ENCODE data around the gene NAGK. TPM values are rescaled to one million over a fixed set of nuclear protein-coding genes. Genes with fewer than 3 reads are reported as not detected.
A peak's percentile ranks its signal among the peaks of the same experiment; 100 is the strongest.
"Not testable (repeated sequence)": the region's sequence is repeated elsewhere in the genome, so short reads cannot be mapped to it uniquely, and the experiment has no call there.

NAGK gene
- total RNA-seq, 2 experiments from 2014 or later: 97.8 to 211 TPM

DNA sequence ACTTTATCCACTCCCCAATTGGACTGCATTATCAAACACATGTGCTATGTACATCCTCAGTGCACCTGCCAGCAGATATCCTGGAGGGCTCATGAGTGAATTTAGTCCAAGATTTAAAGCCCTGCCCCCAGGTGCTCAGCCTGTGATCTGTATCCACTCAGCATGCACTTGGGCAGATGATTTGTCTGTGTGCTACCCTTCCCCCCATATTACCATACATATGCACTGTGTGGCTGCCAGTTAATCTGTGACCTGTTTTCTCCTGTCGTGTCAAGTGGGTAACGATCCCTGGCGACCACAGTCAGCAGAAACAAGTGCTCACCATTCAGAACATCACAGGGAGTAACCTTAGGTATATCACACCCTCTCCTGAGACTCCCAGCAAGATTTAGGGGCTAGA lies 10.2 kb downstream of the NAGK start:
- TF ChIP-seq CTCF (conservative IDR thresholded peaks at IDR 0.05; ENCODE audit: low read length) (no peak), EZH2phosphoT487 (IDR thresholded peaks at IDR 0.05; ENCODE audit: borderline replicate concordance, low read depth, low read length) (no peak)

GRCh38 chr2:71082402-71083252 lies 14.2 kb downstream of the NAGK start:
- Histone ChIP-seq H3K79me2 (ENCODE audit: insufficient read depth, low read depth, low read length) (no peaks in the 10 kb centered on the region), H3K4me1 (ENCODE audit: insufficient read depth, low read length, poor library complexity, severe bottlenecking) (no peaks in the 10 kb centered on the region), H3K4me3 (ENCODE audit: low read depth, low read length, poor library complexity, severe bottlenecking) (no peak overlapping the region), H4K20me1 (ENCODE audit: insufficient read depth, low read length) (no peaks in the 10 kb centered on the region), H3K4me2 (ENCODE audit: low read length) (no peak overlapping the region), H2AFZ (ENCODE audit: low read length) (no peak overlapping the region), H3K36me3 (ENCODE audit: insufficient read depth, low read length) (peaks cover 24% of the 10 kb centered on the region), H3K9me3 (ENCODE audit: low read length) (no peaks in the 10 kb centered on the region), H3K27ac (ENCODE audit: low read depth, low read length, poor library complexity, severe bottlenecking) (no peak overlapping the region), H3K9me2 (ENCODE audit: insufficient read depth, low read length) (no peaks in the 10 kb centered on the region)
- ChIA-PET CTCF (ENCODE audit: unreplicated experiment) (no interaction called here), POLR2A (interaction anchor here (0.7 kb wide), 1 partner anchor 18 kb away, joined by 4 read pairs; no protein-coding TSS in a partner anchor)
- BruUV-seq (replicated peaks): TSS peak; percentile 27
- no peak for DNase-seq (ENCODE audit: low spot score)
- TF ChIP-seq CTCF (conservative IDR thresholded peaks at IDR 0.05; ENCODE audit: low read length) (no peak), EZH2phosphoT487 (IDR thresholded peaks at IDR 0.05; ENCODE audit: borderline replicate concordance, low read depth, low read length) (no peak)
- intact Hi-C loops (cut with micrococcal nuclease; ENCODE audit: unreplicated experiment): loop anchor here (1.0 kb wide), 1 partner anchor 45 kb away; no protein-coding TSS in a partner anchor

More for the DNA sequence above, 10.2 kb downstream of the NAGK start:
- Histone ChIP-seq H3K4me1 (ENCODE audit: insufficient read depth, low read length, poor library complexity, severe bottlenecking) (no peaks in the 10 kb centered on the region), H3K27ac (ENCODE audit: low read depth, low read length, poor library complexity, severe bottlenecking) (no peak overlapping the region), H3K4me3 (ENCODE audit: low read depth, low read length, poor library complexity, severe bottlenecking) (no peak overlapping the region), H3K9me2 (ENCODE audit: insufficient read depth, low read length) (no peaks in the 10 kb centered on the region), H3K9me3 (ENCODE audit: low read length) (no peaks in the 10 kb centered on the region), H4K20me1 (ENCODE audit: insufficient read depth, low read length) (no peaks in the 10 kb centered on the region), H3K4me2 (ENCODE audit: low read length) (no peak overlapping the region), H3K36me3 (ENCODE audit: insufficient read depth, low read length) (peaks cover 64% of the 10 kb centered on the region), H3K79me2 (ENCODE audit: insufficient read depth, low read depth, low read length) (peaks cover 3% of the 10 kb centered on the region; the same call in 1 of the 2 replicates), H2AFZ (ENCODE audit: low read length) (no peak overlapping the region)
- DNase-seq (ENCODE audit: low spot score): no peak
- ChIA-PET CTCF (ENCODE audit: unreplicated experiment) (no interaction called here), POLR2A (interaction anchor here (0.5 kb wide), 1 partner anchor 112 kb away, joined by 3 read pairs; no protein-coding TSS in a partner anchor)
- intact Hi-C loops (cut with micrococcal nuclease; ENCODE audit: unreplicated experiment): no loop called here
- no TSS peak for BruUV-seq (replicated peaks)

GRCh38 chr2:71083297-71083696 lies 14.8 kb downstream of the NAGK start:
- H3K79me2 ChIP-seq (ENCODE audit: insufficient read depth, low read depth, low read length); H3K9me2 ChIP-seq (ENCODE audit: insufficient read depth, low read length); H3K4me2 ChIP-seq (ENCODE audit: low read length); H2AFZ ChIP-seq (ENCODE audit: low read length); H3K9me3 ChIP-seq (ENCODE audit: low read length); intact Hi-C loops (cut with micrococcal nuclease; ENCODE audit: unreplicated experiment); H3K27ac ChIP-seq (ENCODE audit: low read depth, low read length, poor library complexity, severe bottlenecking); DNase-seq (ENCODE audit: low spot score); BruUV-seq (replicated peaks); H4K20me1 ChIP-seq (ENCODE audit: insufficient read depth, low read length); CTCF ChIA-PET (ENCODE audit: unreplicated experiment); H3K4me3 ChIP-seq (ENCODE audit: low read depth, low read length, poor library complexity, severe bottlenecking); H3K4me1 ChIP-seq (ENCODE audit: insufficient read depth, low read length, poor library complexity, severe bottlenecking): not testable (repeated sequence)
- H3K36me3 ChIP-seq (ENCODE audit: insufficient read depth, low read length): peaks cover 18% of the 10 kb centered on the region
- POLR2A ChIA-PET: interaction anchor here (0.7 kb wide), 1 partner anchor 18 kb away, joined by 4 read pairs; no protein-coding TSS in a partner anchor

GRCh38 chr2:71083752-71084312 lies 15.4 kb downstream of the NAGK start:
- H2AFZ ChIP-seq (ENCODE audit: low read length); POLR2A ChIA-PET: not testable (repeated sequence)
- CTCF ChIA-PET (ENCODE audit: unreplicated experiment): interaction anchor here (0.6 kb wide), 1 partner anchor 79 kb away, joined by 4 read pairs; no protein-coding TSS in a partner anchor

More at GRCh38 chr2:71083752-71084312, 15.4 kb downstream of the NAGK start:
- peaks cover 12% of the 10 kb centered on the region for H3K36me3 ChIP-seq (ENCODE audit: insufficient read depth, low read length)
- H3K27ac ChIP-seq (ENCODE audit: low read depth, low read length, poor library complexity, severe bottlenecking); H3K9me2 ChIP-seq (ENCODE audit: insufficient read depth, low read length); H3K4me1 ChIP-seq (ENCODE audit: insufficient read depth, low read length, poor library complexity, severe bottlenecking); H3K9me3 ChIP-seq (ENCODE audit: low read length); H3K79me2 ChIP-seq (ENCODE audit: insufficient read depth, low read depth, low read length); BruUV-seq (replicated peaks); H3K4me2 ChIP-seq (ENCODE audit: low read length); intact Hi-C loops (cut with micrococcal nuclease; ENCODE audit: unreplicated experiment); H4K20me1 ChIP-seq (ENCODE audit: insufficient read depth, low read length); H3K4me3 ChIP-seq (ENCODE audit: low read depth, low read length, poor library complexity, severe bottlenecking); DNase-seq (ENCODE audit: low spot score): not testable (repeated sequence)

Measured in OCI-LY7 (cell line).